ENCODE data around the gene MYO1H.

The MYO1H gene

DNA sequence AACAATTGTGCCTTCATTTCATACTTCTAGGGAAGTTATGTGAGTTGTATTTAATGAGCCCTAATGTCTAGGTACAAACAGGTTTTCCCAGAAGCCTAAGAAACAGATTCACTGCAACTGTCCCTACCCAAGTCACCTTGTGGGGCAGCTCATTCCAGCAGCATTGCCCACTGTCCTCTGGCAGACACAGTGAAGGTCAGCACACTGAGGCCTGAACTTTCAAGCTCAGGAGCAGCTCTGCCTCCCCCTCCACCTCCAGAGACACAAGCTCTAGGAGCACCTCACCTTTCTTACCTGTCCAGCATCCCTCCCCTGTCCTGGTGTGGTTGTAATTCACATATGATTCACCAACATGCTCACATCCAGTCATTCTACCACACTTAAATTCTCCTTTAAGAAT lies 145.4 kb downstream of the MYO1H start:
- no peak for DNase-seq (ENCODE audit: low spot score)

DNA sequence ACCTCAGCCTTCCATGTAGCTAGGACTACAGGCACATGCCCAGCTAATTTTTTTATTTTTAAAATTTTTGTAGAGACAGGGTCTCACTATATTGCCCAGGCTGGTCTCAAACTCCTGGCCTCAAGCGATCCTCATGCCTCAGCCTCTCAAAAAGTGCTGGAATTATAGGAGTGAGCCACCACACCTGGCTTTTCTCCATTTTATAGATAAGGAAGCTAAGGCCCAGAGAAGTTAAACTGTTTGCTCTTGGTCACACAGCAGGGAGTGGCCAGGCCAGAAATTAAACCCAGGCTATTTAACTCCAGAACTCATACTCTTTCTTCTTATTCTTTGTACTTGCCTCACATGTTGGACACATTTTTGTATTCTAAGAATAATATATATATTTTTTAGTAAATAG lies 146.2 kb downstream of the MYO1H start:
- DNase-seq (ENCODE audit: low spot score), result no peak

- DNase-seq (ENCODE audit: low spot score), result peak; percentile 5
Measured at GRCh38 chr12:109494348-109494881, 146.7 kb downstream of the MYO1H start.

- no peak for DNase-seq (ENCODE audit: low spot score)
Measured at GRCh38 chr12:109495012-109495411, 147.3 kb downstream of the MYO1H start.

- DNase-seq (ENCODE audit: low spot score), result no peak
Measured at GRCh38 chr12:109496306-109496705, 148.6 kb downstream of the MYO1H start.

DNA sequence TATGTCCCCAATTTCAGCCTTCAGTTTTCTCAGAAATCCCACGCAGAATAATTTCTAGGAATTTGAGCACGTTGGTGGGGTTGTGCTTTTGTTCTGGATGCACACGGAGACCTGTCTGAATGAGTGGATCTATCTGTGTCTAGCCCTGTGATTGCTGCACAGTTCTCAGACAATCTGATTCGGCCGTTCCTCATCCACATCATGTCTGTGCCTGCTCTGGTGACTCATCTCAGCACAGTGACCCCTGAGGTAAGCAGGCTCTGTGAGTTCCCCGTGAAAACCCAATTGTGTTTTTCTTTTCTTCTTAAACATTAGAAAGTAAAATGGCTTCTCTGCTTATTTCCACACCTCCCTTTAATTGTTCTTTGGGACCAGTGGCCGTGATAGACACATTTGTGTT lies 150.0 kb downstream of the MYO1H start:
- DNase-seq (ENCODE audit: low spot score), result no peak
